Neural crest cell (in vitro differentiated cells): ENCODE data around the gene TSPAN18. TPM values are rescaled to one million over a fixed set of nuclear protein-coding genes. Genes with fewer than 3 reads are reported as not detected.

Experiments
- DNase-seq: peaks from one replicate; pipeline ENCODE4 v3.0.0; 2021; ENCODE audit warnings: low read depth, mixed read lengths, low spot score
- H3K27ac Mint-ChIP-seq: one replicate; pipeline ENCODE4 v1.8.0; 2021; ENCODE audit warnings: mild to moderate bottlenecking, mixed read lengths; ENCODE audit not compliant: unreplicated experiment
- H3K27me3 Mint-ChIP-seq: 2 replicates; pipeline ENCODE4 v1.8.0; 2021; ENCODE audit warnings: low read depth, mild to moderate bottlenecking, mixed read lengths
- H3K36me3 Mint-ChIP-seq: 2 replicates; pipeline ENCODE4 v1.8.0; 2021; ENCODE audit warnings: low read depth, mild to moderate bottlenecking, mixed read lengths
- H3K4me1 Mint-ChIP-seq: 2 replicates; pipeline ENCODE4 v1.8.0; 2021; ENCODE audit warnings: mixed read lengths
- H3K4me3 Mint-ChIP-seq: one replicate; pipeline ENCODE4 v1.8.0; 2021; ENCODE audit warnings: mild to moderate bottlenecking, mixed read lengths
- H3K9me3 Mint-ChIP-seq: 2 replicates; pipeline ENCODE4 v1.8.0; 2021; ENCODE audit warnings: mixed read lengths
- CTCF ChIP-seq: fragments of 200-600 bp; sonication (generic); conservative IDR thresholded peaks from 2 replicates; pipeline ENCODE4 v1.5.0; 2021; ENCODE audit warnings: antibody characterized with exemption, mild to moderate bottlenecking
- total RNA-seq: library from RNA; stranded (reverse); gene quantifications from 2 replicates; pipeline ENCODE4 v1.2.1, GENCODE V29; 2021

TSPAN18 gene
- total RNA-seq, 1 donor from 2014 or later, result 125 TPM

- TF ChIP-seq CTCF, result peak; percentile 37
- no peaks in the 10 kb centered on the region for H3K9me3 Mint-ChIP-seq
- H3K4me1 Mint-ChIP-seq, result peaks cover 19% of the 10 kb centered on the region
- no peaks in the 10 kb centered on the region for H3K36me3 Mint-ChIP-seq
- no peaks in the 10 kb centered on the region for H3K27me3 Mint-ChIP-seq
- peak overlapping the region; percentile 30 for H3K27ac Mint-ChIP-seq
- H3K4me3 Mint-ChIP-seq, result peak overlapping the region; percentile 36
- DNase-seq, result no peak
Observed at GRCh38 chr11:44977493-44977984, 250.8 kb downstream of the TSPAN18 start.

GRCh38 chr11:44978274-44978960 is 251.7 kb downstream of the TSPAN18 start:
- H3K4me3 Mint-ChIP-seq, result no peak overlapping the region
- DNase-seq, result no peak
- no peaks in the 10 kb centered on the region for H3K27me3 Mint-ChIP-seq
- no peaks in the 10 kb centered on the region for H3K36me3 Mint-ChIP-seq
- no peak for TF ChIP-seq CTCF
- no peaks in the 10 kb centered on the region for H3K9me3 Mint-ChIP-seq
- H3K4me1 Mint-ChIP-seq, result peaks cover 13% of the 10 kb centered on the region
- H3K27ac Mint-ChIP-seq, result no peak overlapping the region

GRCh38 chr11:44978961-44979331 is 252.2 kb downstream of the TSPAN18 start:
- no peak for DNase-seq
- no peak overlapping the region for H3K4me3 Mint-ChIP-seq

GRCh38 chr11:44979543-44980399 is 253.0 kb downstream of the TSPAN18 start:
- no peak for TF ChIP-seq CTCF
- Mint-ChIP-seq H3K27me3 (no peaks in the 10 kb centered on the region), H3K36me3 (no peaks in the 10 kb centered on the region), H3K27ac (peak overlapping the region; percentile 92), H3K9me3 (no peaks in the 10 kb centered on the region), H3K4me3 (no peak overlapping the region), H3K4me1 (peaks cover 5% of the 10 kb centered on the region)
- no peak for DNase-seq

More at GRCh38 chr11:44978961-44979331, 252.2 kb downstream of the TSPAN18 start:
- Mint-ChIP-seq H3K27me3 (no peaks in the 10 kb centered on the region), H3K4me1 (peaks cover 8% of the 10 kb centered on the region), H3K9me3 (no peaks in the 10 kb centered on the region), H3K36me3 (no peaks in the 10 kb centered on the region), H3K27ac (no peak overlapping the region)
- TF ChIP-seq CTCF, result no peak

- no peak for DNase-seq
- Mint-ChIP-seq H3K27ac (peak overlapping the region; percentile 92), H3K27me3 (no peaks in the 10 kb centered on the region)
Observed at GRCh38 chr11:44980533-44981427, 254.0 kb downstream of the TSPAN18 start.

More at GRCh38 chr11:44980533-44981427, 254.0 kb downstream of the TSPAN18 start:
- H3K4me1 Mint-ChIP-seq, result no peaks in the 10 kb centered on the region
- H3K4me3 Mint-ChIP-seq, result no peak overlapping the region
- no peaks in the 10 kb centered on the region for H3K9me3 Mint-ChIP-seq
- no peak for TF ChIP-seq CTCF
- no peaks in the 10 kb centered on the region for H3K36me3 Mint-ChIP-seq
